Heart left ventricle (tissue), 13 donors: ENCODE data around the gene TEK.

Experiments used
- CTCF ChIP-seq, 12 donors: fragments of 200-600 bp; sonication (generic) in 4 of 12; IDR thresholded peaks; one replicate each; pipeline versions ENCODE4 v1.5.0 to v1.8.0; 2018 to 2022; ENCODE audit warnings: antibody characterized with exemption in 12 of 12, mild to moderate bottlenecking in 5 of 12
- POLR2A ChIP-seq, 2 donors: fragments of 450-650 bp; IDR thresholded peaks; one replicate each; pipeline ENCODE4 v1.6.1; 2017; ENCODE audit warnings: antibody characterized with exemption in 2 of 2, mild to moderate bottlenecking in 2 of 2, moderate library complexity in 2 of 2
- donor health status: ischemic (EF 13 %, LVEDD 7.1; RV severe dilation, severe dysfunction).
- donor health status: DM: no; HTN: yes; CAD: no.
- donor health status: DM: no; HTN: no; CAD: no.
- donor health status: ischemic (EF 25% LVEDD 6.9; RV normal size, moderate dysfunction).
- donor health status: ischemic (EF 25% LVEDD 5.7; RV mildly dilated, moderate dysfunction).
- donor health status: ischemic (EF 35%, LVEDD 5.7; RV mildly dilated, moderate dysfunction).
- donor health status: nonischemic (EF 11% LVEDD 7.7; RV severe dilation, severe dysfunction).
- donor health status: DM: yes; HTN: yes; CAD: no.
- donor health status: PGD.
- donor health status: ischemic (EF 29% LVEDD 5.4; RV normal size, mild dysfunction).
- donor health status: nonischemic (EF 23%, LVEDD 6.1; RV moderate dilation, normal function).

DNA sequence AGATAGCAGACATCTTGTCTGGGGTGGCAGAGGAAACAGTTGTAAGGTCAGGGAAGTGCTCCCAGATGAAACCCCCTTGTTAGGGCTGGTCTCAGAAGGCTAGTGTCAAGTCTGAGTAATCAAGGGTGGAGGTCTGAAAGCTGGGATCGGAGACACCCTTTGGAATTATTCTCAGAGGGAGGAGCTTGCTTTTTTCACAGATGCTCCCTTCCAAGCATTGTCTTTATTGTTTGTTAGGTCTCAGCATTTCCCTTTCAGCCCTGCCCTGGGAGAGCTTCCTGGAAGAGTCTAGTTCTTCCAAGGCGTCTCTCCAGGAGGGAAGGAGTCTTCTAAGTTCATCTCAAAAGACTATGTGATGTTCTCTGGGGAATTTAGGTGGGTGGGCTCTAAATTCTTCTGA, 3.2 kb downstream of the TEK start:
- TF ChIP-seq CTCF (IDR thresholded peaks at IDR 0.05): no peak
- no peak for TF ChIP-seq POLR2A (IDR thresholded peaks at IDR 0.05)
